HepG2 (cell line): Measurements from ENCODE around the gene BIVM. TPM values are rescaled to one million over a fixed set of nuclear protein-coding genes. Genes with fewer than 3 reads are reported as not detected.

Experiments
- ATAC-seq: fragments of 200-7000 bp; cut with Tn5 transposase; 3 replicates; pipeline ENCODE4 v1.9.1; 2020; ENCODE audit warnings: mild to moderate bottlenecking, moderate library complexity
- BruUV-seq: library from RNA; stranded (reverse); fragments of 400-500 nt; replicated peaks from 2 replicates; lab custom pipeline; 2021; lab: Mats Ljungman, UMichigan
- CTCF ChIA-PET: fragments of 300-600 bp; formaldehyde crosslinking; extraction: SDS; loops from one replicate; lab custom pipeline; 2021; ENCODE audit warnings: low total read pairs, inconsistent platforms, low intra/inter-chr PET ratio; lab: Yijun Ruan, JAX
- POLR2A ChIA-PET: fragments of 350-600 bp; sonication (Branson Sonifier 250); formaldehyde crosslinking; loops from one replicate; lab custom pipeline; 2020; ENCODE audit warnings: antibody characterized with exemption, inconsistent platforms; lab: Yijun Ruan, JAX
- DNase-seq: peaks from one replicate; pipeline ENCODE4 v3.0.0-alpha.2; 2015; ENCODE audit warnings: low spot score
- FAIRE-seq: peaks from 3 replicates; lab custom pipeline; 2011; peaks lifted over from hg19 to GRCh38; lab: Jason Lieb, UNC
- H2AFZ ChIP-seq: one replicate; pipeline ENCODE4 v1.6.1; 2011; ENCODE audit warnings: low read length, inconsistent platforms
- H3K27ac ChIP-seq: fragments of 300-600 bp; 3 replicates; pipeline ENCODE4 v1.8.0; 2011; ENCODE audit warnings: mixed run types, mild to moderate bottlenecking, mixed read lengths, low read length, inconsistent platforms; ENCODE audit not compliant: insufficient read depth; ENCODE audit errors: extremely low read length
- H3K27me3 ChIP-seq, 2 experiments: fragments of 200-600 bp in 1 of 2; 2 replicates in 1 of 2; 3 replicates in 1 of 2; pipeline versions ENCODE4 v1.6.0 to v1.8.0; 2011; ENCODE audit warnings: low read length in 2 of 2, mild to moderate bottlenecking in 2 of 2, moderate library complexity in 2 of 2, inconsistent platforms in 1 of 2; ENCODE audit not compliant: insufficient read depth in 2 of 2, control insufficient read depth in 1 of 2
- H3K36me3 ChIP-seq, 2 experiments: fragments of 200-600 bp in 1 of 2; replicated peaks in 1 of 2; 2 replicates in 1 of 2; 3 replicates in 1 of 2; pipeline versions ENCODE4 v1.5.1 to v1.8.0; 2011; ENCODE audit warnings: low read length in 2 of 2, inconsistent platforms in 1 of 2; ENCODE audit not compliant: insufficient read depth in 2 of 2, control insufficient read depth in 1 of 2
- H3K4me1 ChIP-seq: 2 replicates; pipeline ENCODE4 v1.5.1; 2012; ENCODE audit warnings: low read length, inconsistent platforms; ENCODE audit not compliant: insufficient read depth
- H3K4me2 ChIP-seq: 2 replicates; pipeline ENCODE4 v1.6.0; 2011; ENCODE audit warnings: low read depth, low read length, inconsistent platforms
- H3K4me3 ChIP-seq, 3 experiments: fragments of 200-600 bp in 1 of 3; sonication (generic), shearing (Covaris generic) in 1 of 3; replicated peaks in 1 of 3; 2 replicates each; pipeline ENCODE4 v1.5.1; 2011 to 2016; ENCODE audit warnings: low read length in 3 of 3, inconsistent platforms in 2 of 3, low read depth in 2 of 3, mild to moderate bottlenecking in 2 of 3, control low read depth in 1 of 3, mixed read lengths in 1 of 3; ENCODE audit not compliant: insufficient read depth in 1 of 3
- H3K79me2 ChIP-seq: one replicate; pipeline ENCODE4 v1.6.1; 2011; ENCODE audit warnings: low read length, inconsistent platforms; ENCODE audit not compliant: insufficient read depth
- H3K9ac ChIP-seq: 2 replicates; pipeline ENCODE4 v1.6.0; 2011; ENCODE audit warnings: mild to moderate bottlenecking, low read depth, low read length, inconsistent platforms; ENCODE audit not compliant: insufficient read depth
- H3K9me3 ChIP-seq: 2 replicates; pipeline ENCODE4 v1.5.1; 2012; ENCODE audit warnings: mild to moderate bottlenecking, low read length
- H4K20me1 ChIP-seq: 2 replicates; pipeline ENCODE4 v1.6.0; 2011; ENCODE audit warnings: inconsistent platforms, mild to moderate bottlenecking, low read length, moderate library complexity; ENCODE audit not compliant: insufficient read depth
- AGO1 ChIP-seq: fragments of 200-400 bp; formaldehyde crosslinking; IDR thresholded peaks from 2 replicates; pipeline ENCODE4 v1.6.1; 2017; ENCODE audit warnings: mild to moderate bottlenecking, low read depth, low read length, moderate library complexity; ENCODE audit not compliant: poor library complexity, severe bottlenecking
- ESRRA ChIP-seq: sonication (generic); formaldehyde crosslinking; IDR thresholded peaks from 2 replicates; pipeline ENCODE4 v1.5.1; 2020; ENCODE audit warnings: mild to moderate bottlenecking, low read depth, missing genetic modification reagents
- FOSL2 ChIP-seq: sonication (generic); formaldehyde crosslinking; IDR thresholded peaks from 2 replicates; pipeline ENCODE4 v1.4.0; 2020; ENCODE audit warnings: missing genetic modification reagents
- GZF1 ChIP-seq: sonication (generic); formaldehyde crosslinking; IDR thresholded peaks from 2 replicates; pipeline ENCODE4 v1.5.1; 2020; ENCODE audit warnings: mild to moderate bottlenecking, missing genetic modification reagents
- HDAC2 ChIP-seq: sonication (generic); formaldehyde crosslinking; IDR thresholded peaks from 2 replicates; pipeline ENCODE4 v1.4.0; 2020; ENCODE audit warnings: missing genetic modification reagents
- MAFF ChIP-seq: IDR thresholded peaks from 2 replicates; pipeline ENCODE4 v1.6.1; 2011; ENCODE audit warnings: low read depth, low read length, improper control_type of control experiment
- RXRA ChIP-seq: sonication (generic); formaldehyde crosslinking; IDR thresholded peaks from 2 replicates; pipeline ENCODE4 v1.5.1; 2020; ENCODE audit warnings: missing genetic modification reagents
- SAP130 ChIP-seq: IDR thresholded peaks from 2 replicates; pipeline ENCODE4 v1.6.1; 2016; ENCODE audit warnings: low read depth
- ZBTB1 ChIP-seq: sonication (generic); formaldehyde crosslinking; IDR thresholded peaks from 2 replicates; pipeline ENCODE4 v1.4.0; 2020; ENCODE audit warnings: missing genetic modification reagents, borderline replicate concordance
- ZMYM4 ChIP-seq: sonication (generic); formaldehyde crosslinking; IDR thresholded peaks from 2 replicates; pipeline ENCODE4 v1.8.1; 2023; ENCODE audit warnings: mild to moderate bottlenecking, missing genetic modification reagents
- ZNF326 ChIP-seq: sonication (generic); formaldehyde crosslinking; IDR thresholded peaks from 2 replicates; pipeline ENCODE4 v1.4.0; 2020; ENCODE audit warnings: missing genetic modification reagents, borderline replicate concordance
- ZNF335 ChIP-seq: sonication (generic); formaldehyde crosslinking; IDR thresholded peaks from 2 replicates; pipeline ENCODE4 v1.4.0; 2020; ENCODE audit warnings: missing genetic modification reagents
- ZNF484 ChIP-seq: sonication (generic); formaldehyde crosslinking; IDR thresholded peaks from 2 replicates; pipeline ENCODE4 v1.5.1; 2020; ENCODE audit warnings: mild to moderate bottlenecking, low read depth, missing genetic modification reagents, borderline replicate concordance
- ZNF589 ChIP-seq: sonication (generic); formaldehyde crosslinking; conservative IDR thresholded peaks from 2 replicates; pipeline ENCODE4 v1.8.0; 2022; ENCODE audit warnings: mild to moderate bottlenecking, moderate library complexity, missing genetic modification reagents
- ZNF616 ChIP-seq: sonication (generic); formaldehyde crosslinking; IDR thresholded peaks from 2 replicates; pipeline ENCODE4 v1.5.0; 2020; ENCODE audit warnings: low read depth, mild to moderate bottlenecking, missing genetic modification reagents
- ZNF713 ChIP-seq: sonication (generic); formaldehyde crosslinking; IDR thresholded peaks from 2 replicates; pipeline ENCODE4 v1.4.0; 2020; ENCODE audit warnings: mild to moderate bottlenecking, missing genetic modification reagents
- ZSCAN21 ChIP-seq: sonication (generic); formaldehyde crosslinking; IDR thresholded peaks from 2 replicates; pipeline ENCODE4 v1.8.0; 2022; ENCODE audit warnings: mild to moderate bottlenecking, missing genetic modification reagents, moderate library complexity, borderline replicate concordance
- WGBS: methylation state at CpG from one replicate; pipeline ENCODE4 v1.1.6; 2017; ENCODE audit warnings: low lambda C conversion rate; 5-methylcytosine and 5-hydroxymethylcytosine counted together
- in situ Hi-C: cut with HindIII; loops from 2 replicates; pipeline ENCODE4 v1.10.0; 2017; ENCODE audit warnings: low pct_unique_long_range_greater_than_20kb; ENCODE audit not compliant: extremely low pct_ligation_motif_present
- intact Hi-C: fragments of 100-400 bp; cut with micrococcal nuclease; formaldehyde crosslinking; loops from one replicate; pipeline ENCODE4 v1.10.0; 2022; ENCODE audit not compliant: unreplicated experiment
- polyA plus RNA-seq, 8 experiments: library from polyadenylated mRNA; depleted of rRNA in 3 of 8; stranded (reverse) in 7 of 8; unstranded in 1 of 8; fragments of >200 nt; fragmentation: Illumina TruSeq in 4 of 8; extraction: Trizol in 4 of 8; gene quantifications; 2 replicates each; pipeline versions ENCODE4 v1.2.1 to v1.2.3, GENCODE V29; 2011 to 2016; ENCODE audit warnings: low read depth in 4 of 8, missing spikeins in 1 of 8, mixed read lengths in 1 of 8; ENCODE audit not compliant: insufficient read depth in 1 of 8
- total RNA-seq, 5 experiments: library from RNA; depleted of rRNA; stranded (reverse); fragments of >200 nt; fragmentation: Illumina TruSeq; extraction: Trizol; gene quantifications; 2 replicates each; pipeline ENCODE4 v1.2.3, GENCODE V29; 2016; ENCODE audit warnings: low read depth in 1 of 5
- TF ChIP-seq, protein P1 (sequence below): fragments of 450-650 bp; IDR thresholded peaks from 2 replicates; pipeline ENCODE4 v1.6.1; 2017
- TF ChIP-seq, protein P2 (sequence below): sonication (generic); formaldehyde crosslinking; IDR thresholded peaks from 2 replicates; pipeline ENCODE4 v1.8.0; 2023; ENCODE audit warnings: mild to moderate bottlenecking, missing genetic modification reagents

The BIVM gene
- total and polyA plus RNA-seq, 2 of the 13 experiments (the other 11 are each of a cell fraction or from before 2014, with no cell fraction given), result 10.4 to 15.8 TPM

- in situ Hi-C loops (no loop called here), intact Hi-C loops (no loop called here)
- H3K4me2 ChIP-seq, result no peak overlapping the region
- POLR2A ChIA-PET, result no interaction called here
- no peak for TF ChIP-seq ZNF326 (CRISPR knock-in tag)
- no peak for TF ChIP-seq ZSCAN21 (CRISPR knock-in tag)
- no peak for TF ChIP-seq ZNF335 (CRISPR knock-in tag)
- TF ChIP-seq MAFF, result no peak
- TF ChIP-seq GZF1 (CRISPR knock-in tag), result no peak
- TF ChIP-seq ZNF484 (CRISPR knock-in tag), result no peak
- TF ChIP-seq, protein P1, sequence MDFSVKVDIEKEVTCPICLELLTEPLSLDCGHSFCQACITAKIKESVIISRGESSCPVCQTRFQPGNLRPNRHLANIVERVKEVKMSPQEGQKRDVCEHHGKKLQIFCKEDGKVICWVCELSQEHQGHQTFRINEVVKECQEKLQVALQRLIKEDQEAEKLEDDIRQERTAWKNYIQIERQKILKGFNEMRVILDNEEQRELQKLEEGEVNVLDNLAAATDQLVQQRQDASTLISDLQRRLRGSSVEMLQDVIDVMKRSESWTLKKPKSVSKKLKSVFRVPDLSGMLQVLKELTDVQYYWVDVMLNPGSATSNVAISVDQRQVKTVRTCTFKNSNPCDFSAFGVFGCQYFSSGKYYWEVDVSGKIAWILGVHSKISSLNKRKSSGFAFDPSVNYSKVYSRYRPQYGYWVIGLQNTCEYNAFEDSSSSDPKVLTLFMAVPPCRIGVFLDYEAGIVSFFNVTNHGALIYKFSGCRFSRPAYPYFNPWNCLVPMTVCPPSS, result no peak
- TF ChIP-seq, protein P2, sequence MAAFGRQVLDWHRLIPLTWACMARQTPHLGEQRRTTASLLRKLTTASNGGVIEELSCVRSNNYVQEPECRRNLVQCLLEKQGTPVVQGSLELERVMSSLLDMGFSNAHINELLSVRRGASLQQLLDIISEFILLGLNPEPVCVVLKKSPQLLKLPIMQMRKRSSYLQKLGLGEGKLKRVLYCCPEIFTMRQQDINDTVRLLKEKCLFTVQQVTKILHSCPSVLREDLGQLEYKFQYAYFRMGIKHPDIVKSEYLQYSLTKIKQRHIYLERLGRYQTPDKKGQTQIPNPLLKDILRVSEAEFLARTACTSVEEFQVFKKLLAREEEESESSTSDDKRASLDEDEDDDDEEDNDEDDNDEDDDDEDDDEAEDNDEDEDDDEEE (CRISPR knock-in tag), result no peak
- TF ChIP-seq RXRA (CRISPR knock-in tag), result no peak
- no peak for TF ChIP-seq ZMYM4 (CRISPR knock-in tag)
- no peak for TF ChIP-seq ZBTB1 (CRISPR knock-in tag)
- TF ChIP-seq ESRRA (CRISPR knock-in tag), result no peak
- TF ChIP-seq AGO1, result no peak
- TF ChIP-seq ZNF616 (CRISPR knock-in tag), result no peak
- no peak for TF ChIP-seq FOSL2 (CRISPR knock-in tag)
- TF ChIP-seq SAP130, result no peak
- no peak for TF ChIP-seq ZNF589 (CRISPR knock-in tag)
- TF ChIP-seq ZNF713 (CRISPR knock-in tag), result no peak
- TF ChIP-seq HDAC2 (CRISPR knock-in tag), result no peak
- H3K9me3 ChIP-seq, result no peaks in the 10 kb centered on the region
- H3K27me3 ChIP-seq, result no peaks in the 10 kb centered on the region
- BruUV-seq, result no TSS peak
- no peaks in the 10 kb centered on the region for H3K4me1 ChIP-seq
- H4K20me1 ChIP-seq, result no peaks in the 10 kb centered on the region
- WGBS, result 95% methylated on average over 1 of the region's 1 CpG
- H3K79me2 ChIP-seq, result no peaks in the 10 kb centered on the region
- ATAC-seq, result no peak
- H3K9ac ChIP-seq, result no peak overlapping the region
- no peak for FAIRE-seq
- H3K27ac ChIP-seq, result no peak overlapping the region
- CTCF ChIA-PET, result no interaction called here
- no peak for DNase-seq
- H3K4me3 ChIP-seq, result no peak overlapping the region
- H3K36me3 ChIP-seq, result no peaks in the 10 kb centered on the region
- no peak overlapping the region for H2AFZ ChIP-seq
Observed at GRCh38 chr13:102761071-102761470, 37.8 kb upstream of the BIVM start.
